HEK293 (cell line): ENCODE data around the gene TACR2.

ENCODE experiments used
- BCL11A ChIP-seq: fragments of 450-650 bp; formaldehyde crosslinking; IDR thresholded peaks from 2 replicates; pipeline ENCODE4 v1.5.1; 2016; ENCODE audit warnings: low read depth, missing biosample characterization, missing genetic modification characterization
- CTCF ChIP-seq: fragments of 450-650 bp; formaldehyde crosslinking; IDR thresholded peaks from 2 replicates; pipeline ENCODE4 v1.5.1; 2016; ENCODE audit warnings: missing biosample characterization, missing genetic modification characterization
- GLI2 ChIP-seq: fragments of 450-650 bp; formaldehyde crosslinking; IDR thresholded peaks from 2 replicates; pipeline ENCODE4; 2017; ENCODE audit warnings: missing biosample characterization, missing genetic modification characterization, low read depth, borderline replicate concordance
- KLF1 ChIP-seq: fragments of 450-650 bp; formaldehyde crosslinking; IDR thresholded peaks from 2 replicates; pipeline ENCODE4 v1.5.1; 2016; ENCODE audit warnings: missing biosample characterization, missing genetic modification characterization
- KLF7 ChIP-seq: fragments of 450-650 bp; formaldehyde crosslinking; IDR thresholded peaks from 2 replicates; pipeline ENCODE4 v1.5.1; 2016; ENCODE audit warnings: missing biosample characterization, missing genetic modification characterization, borderline replicate concordance
- ZNF354C ChIP-seq: fragments of 450-650 bp; formaldehyde crosslinking; IDR thresholded peaks from 2 replicates; pipeline ENCODE4 v1.5.1; 2016; ENCODE audit warnings: missing biosample characterization, missing genetic modification characterization, low read depth, borderline replicate concordance
- ZNF37A ChIP-seq: fragments of 450-650 bp; IDR thresholded peaks from 2 replicates; pipeline ENCODE4 v1.5.1; 2018; ENCODE audit warnings: missing biosample characterization, missing genetic modification characterization
- ZNF510 ChIP-seq: fragments of 450-650 bp; formaldehyde crosslinking; IDR thresholded peaks from 2 replicates; pipeline ENCODE4 v1.5.1; 2018; ENCODE audit warnings: mild to moderate bottlenecking, missing genetic modification characterization, missing biosample characterization; ENCODE audit not compliant: insufficient replicate concordance
- ZNF513 ChIP-seq: fragments of 450-650 bp; IDR thresholded peaks from 2 replicates; pipeline ENCODE4 v1.5.1; 2018; ENCODE audit warnings: missing biosample characterization, missing genetic modification characterization
- ZNF623 ChIP-seq: fragments of 450-650 bp; formaldehyde crosslinking; IDR thresholded peaks from 2 replicates; pipeline ENCODE4 v1.5.1; 2016; ENCODE audit warnings: missing biosample characterization, missing genetic modification characterization
- TF ChIP-seq, protein P1 (sequence below): fragments of 450-650 bp; formaldehyde crosslinking; IDR thresholded peaks from 2 replicates; pipeline ENCODE4 v1.5.1; 2016; ENCODE audit warnings: missing biosample characterization, missing genetic modification characterization, low read depth

DNA sequence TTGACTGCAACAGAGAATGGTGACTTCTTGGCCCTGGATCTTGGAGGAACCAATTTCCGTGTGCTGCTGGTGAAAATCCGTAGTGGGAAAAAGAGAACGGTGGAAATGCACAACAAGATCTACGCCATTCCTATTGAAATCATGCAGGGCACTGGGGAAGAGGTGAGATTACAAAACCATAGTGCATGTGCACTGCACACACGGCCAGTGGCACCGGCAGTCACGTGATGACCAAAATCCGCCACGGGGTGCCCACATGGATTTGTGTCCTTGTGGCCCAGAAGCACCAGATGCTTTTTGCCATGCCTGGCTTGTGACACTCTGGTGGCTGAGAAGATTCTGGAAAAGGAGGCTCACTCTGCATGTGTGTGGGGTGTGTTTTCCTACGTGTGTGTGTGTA, 32.4 kb downstream of the TACR2 start:
- no peak for TF ChIP-seq ZNF623 (tag by site-specific recombination)
- TF ChIP-seq ZNF510 (tag by site-specific recombination): no peak
- no peak for TF ChIP-seq CTCF (tag by site-specific recombination)
- no peak for TF ChIP-seq KLF1
- TF ChIP-seq KLF7: no peak
- TF ChIP-seq ZNF513 (tag by site-specific recombination): no peak
- no peak for TF ChIP-seq BCL11A (tag by site-specific recombination)
- no peak for TF ChIP-seq ZNF37A
- TF ChIP-seq ZNF354C (tag by site-specific recombination): no peak
- no peak for TF ChIP-seq GLI2
- TF ChIP-seq, protein P1, sequence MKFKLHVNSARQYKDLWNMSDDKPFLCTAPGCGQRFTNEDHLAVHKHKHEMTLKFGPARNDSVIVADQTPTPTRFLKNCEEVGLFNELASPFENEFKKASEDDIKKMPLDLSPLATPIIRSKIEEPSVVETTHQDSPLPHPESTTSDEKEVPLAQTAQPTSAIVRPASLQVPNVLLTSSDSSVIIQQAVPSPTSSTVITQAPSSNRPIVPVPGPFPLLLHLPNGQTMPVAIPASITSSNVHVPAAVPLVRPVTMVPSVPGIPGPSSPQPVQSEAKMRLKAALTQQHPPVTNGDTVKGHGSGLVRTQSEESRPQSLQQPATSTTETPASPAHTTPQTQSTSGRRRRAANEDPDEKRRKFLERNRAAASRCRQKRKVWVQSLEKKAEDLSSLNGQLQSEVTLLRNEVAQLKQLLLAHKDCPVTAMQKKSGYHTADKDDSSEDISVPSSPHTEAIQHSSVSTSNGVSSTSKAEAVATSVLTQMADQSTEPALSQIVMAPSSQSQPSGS (tag by site-specific recombination): no peak
